ENCODE measurements around the gene CSNK1E. TPM values are rescaled to one million over a fixed set of nuclear protein-coding genes. Genes with fewer than 3 reads are reported as not detected.

CSNK1E gene
- total RNA-seq, 1 experiment from 2014 or later = 178 TPM

DNA sequence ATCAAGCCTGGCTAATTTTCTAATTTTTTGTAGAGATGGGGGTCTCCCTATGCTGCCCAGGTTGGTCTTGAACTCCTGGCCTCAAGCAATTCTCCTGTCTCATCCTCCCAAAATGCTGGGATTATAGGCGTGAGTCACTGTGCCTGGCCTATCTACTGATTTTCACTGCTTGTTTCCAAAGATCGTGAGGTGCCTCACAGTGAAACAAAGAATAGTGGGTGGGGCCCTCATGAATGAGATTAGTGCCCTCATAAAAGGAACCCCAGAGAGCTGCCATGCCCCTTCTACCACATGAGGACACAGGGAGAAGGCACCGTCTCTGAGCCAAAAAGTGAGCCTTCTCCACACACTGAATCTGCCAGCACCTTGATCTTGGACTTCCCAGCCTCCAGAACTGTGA, 67.9 kb downstream of the CSNK1E start:
- H3K4me1 Mint-ChIP-seq (ENCODE audit: low read depth, unreplicated experiment) = no peaks in the 10 kb centered on the region
- no peak for DNase-seq
- peaks cover 21% of the 10 kb centered on the region for H3K36me3 Mint-ChIP-seq (ENCODE audit: insufficient read depth, unreplicated experiment)
- intact Hi-C loops (cut with micrococcal nuclease; ENCODE audit: unreplicated experiment) = no loop called here
- CTCF ChIA-PET = no interaction called here
- TF ChIP-seq, protein P1, sequence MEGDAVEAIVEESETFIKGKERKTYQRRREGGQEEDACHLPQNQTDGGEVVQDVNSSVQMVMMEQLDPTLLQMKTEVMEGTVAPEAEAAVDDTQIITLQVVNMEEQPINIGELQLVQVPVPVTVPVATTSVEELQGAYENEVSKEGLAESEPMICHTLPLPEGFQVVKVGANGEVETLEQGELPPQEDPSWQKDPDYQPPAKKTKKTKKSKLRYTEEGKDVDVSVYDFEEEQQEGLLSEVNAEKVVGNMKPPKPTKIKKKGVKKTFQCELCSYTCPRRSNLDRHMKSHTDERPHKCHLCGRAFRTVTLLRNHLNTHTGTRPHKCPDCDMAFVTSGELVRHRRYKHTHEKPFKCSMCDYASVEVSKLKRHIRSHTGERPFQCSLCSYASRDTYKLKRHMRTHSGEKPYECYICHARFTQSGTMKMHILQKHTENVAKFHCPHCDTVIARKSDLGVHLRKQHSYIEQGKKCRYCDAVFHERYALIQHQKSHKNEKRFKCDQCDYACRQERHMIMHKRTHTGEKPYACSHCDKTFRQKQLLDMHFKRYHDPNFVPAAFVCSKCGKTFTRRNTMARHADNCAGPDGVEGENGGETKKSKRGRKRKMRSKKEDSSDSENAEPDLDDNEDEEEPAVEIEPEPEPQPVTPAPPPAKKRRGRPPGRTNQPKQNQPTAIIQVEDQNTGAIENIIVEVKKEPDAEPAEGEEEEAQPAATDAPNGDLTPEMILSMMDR (IDR thresholded peaks at IDR 0.05; ENCODE audit: unreplicated experiment) = no peak
- H3K9me3 Mint-ChIP-seq (ENCODE audit: low read depth, unreplicated experiment) = no peaks in the 10 kb centered on the region
- no peak overlapping the region for H3K4me3 Mint-ChIP-seq (ENCODE audit: low read depth, unreplicated experiment)
- BruUV-seq (replicated peaks) = no TSS peak
- no peaks in the 10 kb centered on the region for H3K27me3 Mint-ChIP-seq (ENCODE audit: unreplicated experiment)
- H3K27ac Mint-ChIP-seq (ENCODE audit: unreplicated experiment) = no peak overlapping the region

DNA sequence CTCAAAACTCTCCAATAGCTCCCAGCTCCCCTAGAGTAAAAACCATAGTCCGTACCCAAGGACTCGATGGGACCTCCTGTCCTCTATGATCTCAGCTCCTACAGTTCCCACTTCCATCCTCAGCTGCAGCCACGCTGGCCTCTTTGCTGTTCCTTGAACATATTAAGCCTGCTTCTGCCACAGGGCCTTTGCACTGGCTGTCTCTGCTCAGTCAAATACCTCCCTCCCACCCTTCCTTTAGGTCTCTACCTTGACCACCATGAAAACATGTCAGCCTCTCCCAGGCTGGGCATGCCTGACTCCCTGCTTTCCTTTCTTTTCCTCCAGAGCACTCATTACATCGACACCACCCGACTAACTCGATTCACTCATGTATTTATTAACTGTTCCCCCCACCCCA, 69.0 kb downstream of the CSNK1E start:
- Mint-ChIP-seq H3K4me1 (ENCODE audit: low read depth, unreplicated experiment) (peaks cover 7% of the 10 kb centered on the region), H3K36me3 (ENCODE audit: insufficient read depth, unreplicated experiment) (peaks cover 29% of the 10 kb centered on the region), H3K9me3 (ENCODE audit: low read depth, unreplicated experiment) (no peaks in the 10 kb centered on the region), H3K27ac (ENCODE audit: unreplicated experiment) (peak overlapping the region; percentile 5), H3K4me3 (ENCODE audit: low read depth, unreplicated experiment) (no peak overlapping the region), H3K27me3 (ENCODE audit: unreplicated experiment) (no peaks in the 10 kb centered on the region)
- BruUV-seq (replicated peaks) = no TSS peak
- TF ChIP-seq, protein P1 (IDR thresholded peaks at IDR 0.05; ENCODE audit: unreplicated experiment) = no peak
- CTCF ChIA-PET = no interaction called here
- intact Hi-C loops (cut with micrococcal nuclease; ENCODE audit: unreplicated experiment) = no loop called here
- DNase-seq = no peak

DNA sequence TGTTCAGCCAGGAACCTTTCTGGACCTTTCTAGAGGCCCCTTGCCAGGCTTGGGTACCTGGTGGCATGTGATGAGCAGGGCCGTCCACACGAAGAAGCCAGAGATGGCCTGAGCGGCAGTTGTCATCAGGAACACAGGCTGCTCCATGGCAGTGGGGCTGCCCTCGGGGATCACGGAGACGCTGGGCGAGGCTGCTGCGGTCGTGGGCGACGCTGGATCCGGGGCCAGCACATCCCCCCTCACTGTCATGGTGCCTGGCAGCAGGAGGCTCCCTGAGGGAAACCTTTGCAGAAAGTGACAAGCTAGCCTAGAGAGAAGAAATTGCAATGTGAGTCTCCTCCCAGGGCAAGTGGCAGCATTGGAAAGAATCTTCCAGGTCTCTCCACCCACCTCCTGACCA, 69.5 kb downstream of the CSNK1E start:
- Mint-ChIP-seq H3K9me3 (ENCODE audit: low read depth, unreplicated experiment) (no peaks in the 10 kb centered on the region), H3K36me3 (ENCODE audit: insufficient read depth, unreplicated experiment) (peaks cover 34% of the 10 kb centered on the region), H3K27ac (ENCODE audit: unreplicated experiment) (peak overlapping the region; percentile 5), H3K4me3 (ENCODE audit: low read depth, unreplicated experiment) (no peak overlapping the region), H3K4me1 (ENCODE audit: low read depth, unreplicated experiment) (peaks cover 11% of the 10 kb centered on the region), H3K27me3 (ENCODE audit: unreplicated experiment) (no peaks in the 10 kb centered on the region)
- no TSS peak for BruUV-seq (replicated peaks)
- CTCF ChIA-PET = no interaction called here
- intact Hi-C loops (cut with micrococcal nuclease; ENCODE audit: unreplicated experiment) = no loop called here
- no peak for DNase-seq
- TF ChIP-seq, protein P1 (IDR thresholded peaks at IDR 0.05; ENCODE audit: unreplicated experiment) = no peak

DNA sequence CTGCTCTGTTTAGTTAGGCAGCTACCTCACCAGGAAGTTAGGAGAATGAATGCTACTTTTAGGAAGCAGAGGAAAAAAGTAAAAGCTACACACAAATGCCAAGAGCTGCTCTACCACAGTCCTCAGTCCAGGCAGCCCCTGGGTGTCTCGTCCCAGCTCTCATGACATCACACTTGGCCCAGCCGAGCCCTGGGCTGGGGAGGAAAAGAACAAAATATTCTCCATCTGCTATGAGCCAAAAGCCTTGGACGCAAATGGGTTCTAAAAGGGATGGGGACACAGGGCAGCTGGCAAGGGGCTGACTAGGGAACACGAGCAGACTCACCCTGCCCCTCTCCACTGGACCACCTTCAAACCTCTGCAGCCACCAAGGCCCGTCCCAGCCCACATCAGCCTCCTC, 70.5 kb downstream of the CSNK1E start:
- CTCF ChIA-PET = interaction anchor here (0.8 kb wide), 1 partner anchor 11 kb away, joined by 3 read pairs; no protein-coding TSS in a partner anchor

More for the DNA sequence above, 70.5 kb downstream of the CSNK1E start:
- DNase-seq = no peak
- Mint-ChIP-seq H3K27ac (ENCODE audit: unreplicated experiment) (no peak overlapping the region), H3K9me3 (ENCODE audit: low read depth, unreplicated experiment) (no peaks in the 10 kb centered on the region), H3K27me3 (ENCODE audit: unreplicated experiment) (no peaks in the 10 kb centered on the region), H3K36me3 (ENCODE audit: insufficient read depth, unreplicated experiment) (peaks cover 39% of the 10 kb centered on the region), H3K4me3 (ENCODE audit: low read depth, unreplicated experiment) (no peak overlapping the region), H3K4me1 (ENCODE audit: low read depth, unreplicated experiment) (peaks cover 11% of the 10 kb centered on the region)
- intact Hi-C loops (cut with micrococcal nuclease; ENCODE audit: unreplicated experiment) = no loop called here
- no TSS peak for BruUV-seq (replicated peaks)
- TF ChIP-seq, protein P1 (IDR thresholded peaks at IDR 0.05; ENCODE audit: unreplicated experiment) = no peak
